Keratinocyte (primary cell): ENCODE data around the gene DLG2. TPM values are rescaled to one million over a fixed set of nuclear protein-coding genes. Genes with fewer than 3 reads are reported as not detected.

Source experiments
- DNase-seq: peaks from one replicate; pipeline ENCODE4 v3.0.0-alpha.2; 2011; ENCODE audit warnings: low read depth, missing footprints, low spot score
- FAIRE-seq: peaks from 2 replicates; lab custom pipeline; 2011; peaks lifted over from hg19 to GRCh38; lab: Jason Lieb, UNC
- H2AFZ ChIP-seq: 2 replicates; pipeline ENCODE4 v1.6.0; 2012; ENCODE audit warnings: low read length, control low read depth, inconsistent platforms; ENCODE audit not compliant: control insufficient read depth
- H3K27ac ChIP-seq: 2 replicates; pipeline ENCODE4 v1.5.1; 2011; ENCODE audit warnings: low read length; ENCODE audit not compliant: control insufficient read depth, insufficient read depth
- H3K27me3 ChIP-seq: 3 replicates; pipeline ENCODE4 v1.6.0; 2011; ENCODE audit warnings: low read length; ENCODE audit not compliant: control insufficient read depth, insufficient read depth; ENCODE audit errors: extremely low read depth
- H3K36me3 ChIP-seq, 2 experiments: 2 replicates in 1 of 2; 3 replicates in 1 of 2; pipeline ENCODE4 v1.5.1; 2011; ENCODE audit warnings: low read length in 2 of 2, mild to moderate bottlenecking in 1 of 2; ENCODE audit not compliant: control insufficient read depth in 2 of 2, insufficient read depth in 2 of 2; ENCODE audit errors: extremely low read depth in 1 of 2
- H3K4me1 ChIP-seq: 3 replicates; pipeline ENCODE4 v1.5.1; 2011; ENCODE audit warnings: low read length; ENCODE audit not compliant: control insufficient read depth, insufficient read depth; ENCODE audit errors: extremely low read depth
- H3K4me2 ChIP-seq: 3 replicates; pipeline ENCODE4 v1.6.0; 2011; ENCODE audit warnings: low read depth, low read length; ENCODE audit not compliant: control insufficient read depth, insufficient read depth; ENCODE audit errors: extremely low read depth
- H3K4me3 ChIP-seq, 3 experiments: fragments of 200-600 bp in 1 of 3; sonication (generic) in 1 of 3; 2 replicates in 2 of 3; 3 replicates in 1 of 3; pipeline ENCODE4 v1.5.1; 2011 to 2016; ENCODE audit warnings: low read length in 3 of 3, mild to moderate bottlenecking in 3 of 3, control low read depth in 2 of 3, inconsistent platforms in 1 of 3, low read depth in 1 of 3, mixed read lengths in 1 of 3, mixed run types in 1 of 3, moderate library complexity in 1 of 3; ENCODE audit not compliant: control insufficient read depth in 2 of 3, insufficient read depth in 2 of 3; ENCODE audit errors: extremely low read depth in 1 of 3
- H3K79me2 ChIP-seq: 2 replicates; pipeline ENCODE4 v1.6.0; 2012; ENCODE audit warnings: low read length; ENCODE audit not compliant: control insufficient read depth, insufficient read depth
- H3K9ac ChIP-seq: 3 replicates; pipeline ENCODE4 v1.6.0; 2011; ENCODE audit warnings: low read length; ENCODE audit not compliant: control insufficient read depth, insufficient read depth; ENCODE audit errors: extremely low read depth
- H3K9me1 ChIP-seq: 3 replicates; pipeline ENCODE4 v1.6.0; 2011; ENCODE audit warnings: low read length; ENCODE audit not compliant: control insufficient read depth, insufficient read depth; ENCODE audit errors: extremely low read depth
- H3K9me3 ChIP-seq: 2 replicates; pipeline ENCODE4 v1.5.1; 2012; ENCODE audit warnings: low read depth, low read length; ENCODE audit not compliant: control insufficient read depth
- H4K20me1 ChIP-seq: 3 replicates; pipeline ENCODE4 v1.6.0; 2011; ENCODE audit warnings: low read length; ENCODE audit not compliant: control insufficient read depth, insufficient read depth; ENCODE audit errors: extremely low read depth
- EZH2 ChIP-seq: IDR thresholded peaks from one replicate; pipeline ENCODE4 v1.6.1; 2012; ENCODE audit warnings: inconsistent platforms, mild to moderate bottlenecking, low read length, moderate library complexity
- dilution Hi-C: fragments of 300-500 bp; cut with MboI; formaldehyde crosslinking; loops from one replicate; pipeline ENCODE4 v1.7.0; 2020; ENCODE audit warnings: low sequenced_read_pairs; ENCODE audit not compliant: extremely low pct_ligation_motif_present
- polyA plus RNA-seq, 5 experiments: library from polyadenylated mRNA; depleted of rRNA in 3 of 5; stranded (reverse) in 3 of 5; stranded (forward) in 1 of 5; unstranded in 1 of 5; fragments of >200 nt; gene quantifications; 1 replicate in 1 of 5; 2 replicates in 3 of 5; 3 replicates in 1 of 5; pipeline versions ENCODE4 v1.2.1 to v1.2.3, GENCODE V29; 2011 to 2012; ENCODE audit warnings: missing spikeins in 2 of 5, low read depth in 1 of 5, low replicate concordance in 1 of 5
- TF ChIP-seq, protein P1 (sequence below), 3 experiments: IDR thresholded peaks in 1 of 3; conservative IDR thresholded peaks in 1 of 3; optimal IDR thresholded peaks in 1 of 3; 2 replicates in 2 of 3; 3 replicates in 1 of 3; pipeline versions ENCODE3 to v1.5.1; 2011; ENCODE audit warnings: low read length in 3 of 3, mild to moderate bottlenecking in 3 of 3, moderate library complexity in 2 of 3, control low read depth in 1 of 3, inconsistent platforms in 1 of 3; ENCODE audit not compliant: insufficient read depth in 2 of 3; ENCODE audit errors: extremely low read depth in 1 of 3

Gene DLG2
- polyA plus RNA-seq, 1 donor (not counting 4 experiments of a cell fraction or from before 2014, with no cell fraction given) = 0.55 TPM

DNA sequence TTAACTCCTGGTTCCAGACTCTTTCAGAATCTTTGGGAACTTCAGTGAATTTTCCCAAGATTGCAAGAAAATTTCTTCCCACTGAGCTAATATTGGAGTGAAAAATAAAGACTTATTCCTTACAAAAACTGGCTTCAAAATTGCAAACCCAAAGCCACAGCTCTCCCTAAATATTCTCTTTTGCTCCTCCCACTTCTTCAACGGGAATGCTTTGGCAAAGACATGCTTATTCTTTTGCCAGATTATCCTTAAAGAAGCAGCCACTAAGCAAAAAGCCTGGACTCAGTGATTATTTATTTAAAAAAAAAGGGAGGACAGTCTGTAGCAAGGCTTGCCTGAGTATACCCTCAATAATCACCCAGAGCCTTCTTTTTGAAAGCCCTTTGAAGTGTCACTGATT is 1438.6 kb downstream of the DLG2 start:
- Histone ChIP-seq H3K36me3 (no peaks in the 10 kb centered on the region), H3K79me2 (no peaks in the 10 kb centered on the region), H3K27me3 (no peaks in the 10 kb centered on the region), H3K9me1 (no peaks in the 10 kb centered on the region), H3K9me3 (no peaks in the 10 kb centered on the region), H3K4me3 (no peak overlapping the region), H3K9ac (no peak overlapping the region), H3K4me2 (no peak overlapping the region), H3K27ac (no peak overlapping the region), H4K20me1 (no peaks in the 10 kb centered on the region), H3K4me1 (no peaks in the 10 kb centered on the region), H2AFZ (no peak overlapping the region)
- FAIRE-seq = no peak
- TF ChIP-seq EZH2 = no peak
- TF ChIP-seq, protein P1, sequence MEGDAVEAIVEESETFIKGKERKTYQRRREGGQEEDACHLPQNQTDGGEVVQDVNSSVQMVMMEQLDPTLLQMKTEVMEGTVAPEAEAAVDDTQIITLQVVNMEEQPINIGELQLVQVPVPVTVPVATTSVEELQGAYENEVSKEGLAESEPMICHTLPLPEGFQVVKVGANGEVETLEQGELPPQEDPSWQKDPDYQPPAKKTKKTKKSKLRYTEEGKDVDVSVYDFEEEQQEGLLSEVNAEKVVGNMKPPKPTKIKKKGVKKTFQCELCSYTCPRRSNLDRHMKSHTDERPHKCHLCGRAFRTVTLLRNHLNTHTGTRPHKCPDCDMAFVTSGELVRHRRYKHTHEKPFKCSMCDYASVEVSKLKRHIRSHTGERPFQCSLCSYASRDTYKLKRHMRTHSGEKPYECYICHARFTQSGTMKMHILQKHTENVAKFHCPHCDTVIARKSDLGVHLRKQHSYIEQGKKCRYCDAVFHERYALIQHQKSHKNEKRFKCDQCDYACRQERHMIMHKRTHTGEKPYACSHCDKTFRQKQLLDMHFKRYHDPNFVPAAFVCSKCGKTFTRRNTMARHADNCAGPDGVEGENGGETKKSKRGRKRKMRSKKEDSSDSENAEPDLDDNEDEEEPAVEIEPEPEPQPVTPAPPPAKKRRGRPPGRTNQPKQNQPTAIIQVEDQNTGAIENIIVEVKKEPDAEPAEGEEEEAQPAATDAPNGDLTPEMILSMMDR (optimal IDR thresholded peaks at IDR 0.05 in 1 of 3, IDR thresholded peaks at IDR 0.05 in 1 of 3, conservative IDR thresholded peaks at IDR 0.05 in 1 of 3; ENCODE audit: extremely low read depth in 1 of 3, insufficient read depth in 2 of 3, low read length in 3 of 3) = no peak
- dilution Hi-C loops = no loop called here
- DNase-seq = no peak

- FAIRE-seq (no peak), DNase-seq (no peak)
- Histone ChIP-seq H3K9ac (no peak overlapping the region), H3K9me1 (no peaks in the 10 kb centered on the region), H3K27me3 (no peaks in the 10 kb centered on the region), H2AFZ (no peak overlapping the region), H3K9me3 (no peaks in the 10 kb centered on the region), H4K20me1 (no peaks in the 10 kb centered on the region), H3K4me3 (no peak overlapping the region), H3K4me2 (no peak overlapping the region), H3K36me3 (no peaks in the 10 kb centered on the region), H3K4me1 (no peaks in the 10 kb centered on the region), H3K27ac (no peak overlapping the region), H3K79me2 (no peaks in the 10 kb centered on the region)
- TF ChIP-seq, protein P1 (optimal IDR thresholded peaks at IDR 0.05 in 1 of 3, IDR thresholded peaks at IDR 0.05 in 1 of 3, conservative IDR thresholded peaks at IDR 0.05 in 1 of 3; ENCODE audit: extremely low read depth in 1 of 3, insufficient read depth in 2 of 3, low read length in 3 of 3) = no peak
- TF ChIP-seq EZH2 = no peak
- dilution Hi-C loops = no loop called here
These were observed 1454.1 kb downstream of the DLG2 start for GRCh38 chr11:84173078-84173477.
